Activated gamma-delta T cell treated with anti-CD3 and anti-CD28 coated beads, Interleukin-2, amount 50 U/mL, for 16 hours (primary cell): Measurements from ENCODE around the gene LRRC7.
"Not testable (repeated sequence)": the region's sequence is repeated elsewhere in the genome, so short reads cannot be mapped to it uniquely, and the experiment has no call there.

Experiments used
- DNase-seq: peaks from one replicate; pipeline ENCODE4 v3.0.0-alpha.2; 2020; ENCODE audit warnings: low read depth

Gene LRRC7

GRCh38 chr1:69888016-69888415 lies 320.3 kb downstream of the LRRC7 start:
- DNase-seq, result not testable (repeated sequence)

- no peak for DNase-seq
Observed at GRCh38 chr1:69888657-69889056, 320.9 kb downstream of the LRRC7 start.

DNA sequence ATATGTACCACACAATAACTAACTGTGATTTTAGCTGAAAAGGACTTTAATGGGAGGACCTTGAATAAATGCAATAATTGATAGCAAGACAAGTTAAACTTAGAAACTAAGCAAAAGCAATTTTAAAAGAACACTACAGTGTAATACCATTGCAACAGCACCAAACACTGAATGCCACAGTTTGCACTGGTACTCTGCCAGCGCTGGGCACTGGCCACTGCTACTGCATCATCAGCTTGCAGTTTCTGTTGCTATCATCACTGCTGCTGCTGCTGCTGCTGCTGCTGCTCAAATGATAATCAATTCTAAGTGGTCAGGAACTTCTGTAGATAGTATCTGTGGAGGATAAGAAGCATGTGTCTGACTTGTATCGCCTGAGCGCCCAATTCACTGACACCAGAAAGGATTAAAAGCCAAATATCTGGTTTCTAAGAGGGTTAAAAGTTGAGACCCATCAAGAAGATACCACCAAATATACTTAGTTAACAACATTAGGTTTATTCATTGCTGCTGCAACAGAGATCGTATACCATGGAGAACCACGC lies 330.8 kb downstream of the LRRC7 start:
- no peak for DNase-seq

- no peak for DNase-seq
Observed at GRCh38 chr1:69911301-69911801, 343.6 kb downstream of the LRRC7 start.

DNA sequence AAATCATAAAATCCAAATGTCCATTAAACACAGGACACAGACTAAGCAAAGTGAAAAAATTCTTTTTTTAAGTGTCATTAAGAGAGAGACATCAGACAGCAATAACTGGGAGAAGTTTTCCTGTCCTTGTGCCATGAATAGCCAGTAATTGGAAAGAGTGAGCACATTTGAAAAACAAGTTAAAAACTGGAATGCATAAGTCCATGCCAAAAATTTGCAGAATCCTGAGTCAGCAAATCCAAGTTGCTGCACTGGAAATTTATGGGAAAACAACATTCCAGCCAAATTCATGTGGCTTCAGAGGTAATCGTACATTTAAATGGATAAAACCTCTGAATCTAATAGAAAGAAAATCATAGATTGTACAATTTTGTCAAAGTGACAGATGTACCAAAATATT lies 346.3 kb downstream of the LRRC7 start:
- DNase-seq, result no peak

DNA sequence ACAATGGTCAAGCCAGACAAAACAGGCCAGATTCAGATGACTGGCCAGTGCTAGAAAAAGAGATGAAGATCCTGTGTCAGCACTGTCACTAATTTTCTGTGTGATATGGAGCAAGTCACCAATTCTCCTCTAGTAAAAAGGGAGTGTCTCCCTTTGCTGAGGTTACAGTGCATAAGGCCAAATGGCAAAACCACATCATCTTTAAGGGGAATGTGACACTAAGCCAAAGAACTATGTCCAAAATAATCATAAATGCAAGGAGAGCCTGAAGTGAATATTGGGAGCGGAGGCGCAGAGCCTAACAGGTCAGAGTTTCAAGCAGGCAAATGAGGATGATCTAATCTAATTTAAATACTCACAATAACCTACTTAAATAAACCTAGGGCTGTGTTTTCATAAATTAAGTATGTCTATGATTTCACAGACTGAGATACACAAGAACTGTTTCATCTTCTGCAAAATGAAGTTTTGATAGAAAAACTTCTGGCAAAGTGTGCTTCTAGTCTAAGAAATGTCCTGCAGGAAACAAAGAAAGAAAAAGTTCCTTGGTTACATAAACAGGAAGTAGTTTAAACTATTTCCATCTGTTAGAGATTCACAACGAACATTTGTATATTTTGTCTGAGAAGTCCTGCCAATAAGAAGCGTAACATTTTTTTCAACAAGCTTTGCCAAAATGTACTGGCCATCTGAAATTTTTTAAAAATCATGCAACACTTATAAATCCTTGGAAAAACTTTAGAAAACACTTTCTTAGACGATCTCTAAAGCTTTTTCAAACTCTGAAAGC lies 347.4 kb downstream of the LRRC7 start:
- DNase-seq, result no peak

GRCh38 chr1:69919129-69919921 lies 351.6 kb downstream of the LRRC7 start:
- DNase-seq, result no peak

GRCh38 chr1:69919922-69920273 lies 352.2 kb downstream of the LRRC7 start:
- no peak for DNase-seq

- DNase-seq, result no peak
Observed at GRCh38 chr1:69920426-69920825, 352.7 kb downstream of the LRRC7 start.

GRCh38 chr1:69921486-69921885 lies 353.8 kb downstream of the LRRC7 start:
- no peak for DNase-seq

DNA sequence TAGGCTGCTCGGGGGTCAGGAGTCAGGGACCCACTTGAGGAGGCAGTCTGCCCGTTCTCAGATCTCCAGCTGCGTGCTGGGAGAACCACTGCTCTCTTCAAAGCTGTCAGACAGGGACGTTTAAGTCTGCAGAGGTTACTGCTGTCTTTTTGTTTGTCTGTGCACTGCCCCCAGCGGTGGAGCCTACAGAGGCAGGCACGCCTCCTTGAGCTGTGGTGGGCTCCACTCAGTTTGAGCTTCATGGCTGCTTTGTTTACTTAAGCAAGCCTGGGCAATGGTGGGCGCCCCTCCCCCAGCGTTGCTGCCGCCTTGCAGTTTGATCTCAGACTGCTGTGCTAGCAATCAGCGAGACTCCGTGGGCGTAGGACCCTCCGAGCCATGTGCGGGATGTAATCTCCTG lies 360.5 kb downstream of the LRRC7 start:
- not testable (repeated sequence) for DNase-seq

DNA sequence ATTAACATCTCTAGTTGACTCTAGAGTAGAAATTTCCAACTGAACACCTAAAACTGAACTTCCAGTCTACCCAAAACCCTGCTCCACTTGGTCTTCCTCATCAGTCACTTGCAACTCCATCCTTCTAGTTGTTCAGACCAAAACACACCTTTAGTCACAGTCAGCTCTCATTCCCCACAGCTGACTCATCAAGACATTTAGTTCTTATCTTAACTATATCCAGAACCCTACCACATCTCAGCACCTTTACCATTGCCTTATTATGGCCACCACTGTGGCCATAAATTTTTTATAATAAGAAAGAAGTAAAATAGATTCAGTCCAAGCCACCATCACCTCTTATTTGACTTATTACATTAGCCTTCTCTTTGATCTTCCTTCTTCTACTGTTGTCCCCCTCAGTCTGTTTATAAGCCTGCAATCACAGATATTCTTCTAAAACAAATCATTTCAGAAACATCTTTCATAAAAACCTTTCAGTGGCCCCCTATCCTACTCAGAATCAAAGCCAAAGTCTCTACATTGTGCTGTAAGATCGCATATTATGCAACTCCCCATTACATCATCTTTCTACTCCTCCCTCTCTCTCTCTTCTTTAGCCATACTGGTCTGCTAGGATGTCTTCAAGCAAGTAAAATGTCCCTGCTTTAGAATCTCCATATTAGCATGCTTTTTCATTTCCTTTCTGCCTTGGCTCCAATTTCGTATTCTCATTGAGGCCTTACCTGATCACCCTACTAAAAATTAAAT lies 361.8 kb downstream of the LRRC7 start:
- DNase-seq, result no peak

DNA sequence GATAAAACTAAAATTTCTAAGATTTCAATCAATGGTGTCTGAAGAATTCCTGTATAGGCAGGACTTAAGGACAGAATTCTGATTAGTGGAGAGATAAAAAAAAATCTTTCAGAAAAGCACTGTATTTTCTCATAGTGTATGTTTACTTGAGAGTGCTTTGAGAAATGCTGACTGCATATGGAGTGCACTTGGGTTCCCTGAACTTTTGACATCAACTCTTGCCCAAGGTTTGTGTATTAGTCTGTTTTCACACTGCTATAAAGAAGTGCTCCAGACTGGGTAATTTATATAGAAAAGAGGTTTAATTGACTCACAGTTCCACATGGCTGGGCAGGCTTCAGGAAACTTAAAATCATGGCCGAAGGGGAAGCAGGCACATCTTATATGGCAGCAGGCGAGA lies 362.7 kb downstream of the LRRC7 start:
- no peak for DNase-seq

DNA sequence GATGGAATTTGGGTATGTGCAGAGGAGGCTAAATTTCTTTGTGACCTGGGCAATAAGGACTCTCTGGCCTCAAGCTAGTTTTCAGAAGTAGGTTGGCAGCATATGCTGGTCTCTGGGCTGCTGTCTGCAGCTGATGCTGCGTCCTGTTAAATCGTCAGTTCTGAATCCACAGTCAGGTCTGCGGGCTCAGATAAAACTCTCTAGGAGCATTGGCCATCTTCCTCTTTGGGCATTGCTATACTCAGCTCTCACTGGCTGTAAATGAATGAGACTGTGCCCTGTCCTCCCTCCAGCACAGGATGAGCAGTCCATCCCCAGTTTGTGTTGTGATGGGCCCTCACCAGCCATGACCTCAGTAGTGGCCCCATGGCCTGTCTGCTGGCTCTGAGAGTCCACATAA lies 365.0 kb downstream of the LRRC7 start:
- no peak for DNase-seq

DNA sequence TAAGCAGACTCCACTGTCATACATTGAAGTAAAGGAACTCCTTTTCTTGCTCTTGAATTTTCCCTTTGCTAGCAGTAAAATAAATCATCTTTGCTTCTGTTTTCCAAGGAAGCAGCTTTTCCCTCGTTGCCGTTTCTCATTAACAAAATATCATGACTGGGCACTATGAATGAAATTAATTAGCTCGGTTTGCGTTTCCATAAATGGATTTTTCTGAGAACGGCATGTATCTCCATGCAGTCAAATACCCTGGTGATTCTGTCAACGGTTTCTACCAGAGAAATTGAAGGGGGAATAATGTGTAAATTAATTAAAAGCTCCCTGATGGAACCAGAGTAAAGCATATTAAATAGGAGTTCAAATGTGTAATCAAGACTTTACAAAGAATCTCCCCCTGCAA lies 372.5 kb downstream of the LRRC7 start:
- no peak for DNase-seq

GRCh38 chr1:69940816-69941215 lies 373.1 kb downstream of the LRRC7 start:
- DNase-seq, result no peak

GRCh38 chr1:69943030-69943429 lies 375.3 kb downstream of the LRRC7 start:
- DNase-seq, result no peak

DNA sequence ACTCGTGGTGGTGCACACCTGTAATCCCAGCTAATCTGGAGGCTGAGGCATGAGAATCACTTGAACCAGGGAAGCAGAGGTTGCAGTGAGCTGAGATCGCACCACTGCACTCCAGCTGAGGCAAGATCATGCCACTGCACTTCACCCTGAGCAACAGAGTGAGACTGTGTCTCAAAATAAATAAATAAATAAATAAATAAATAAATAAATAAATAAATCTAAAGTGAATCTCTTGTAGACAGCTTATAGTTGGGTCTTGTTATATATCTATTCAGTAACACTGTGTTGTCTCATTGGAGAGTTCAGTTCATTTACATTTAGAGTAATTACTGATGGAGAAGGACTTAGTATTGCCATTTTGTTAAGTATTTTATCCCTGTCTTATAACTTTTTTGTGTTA lies 379.2 kb downstream of the LRRC7 start:
- no peak for DNase-seq

DNA sequence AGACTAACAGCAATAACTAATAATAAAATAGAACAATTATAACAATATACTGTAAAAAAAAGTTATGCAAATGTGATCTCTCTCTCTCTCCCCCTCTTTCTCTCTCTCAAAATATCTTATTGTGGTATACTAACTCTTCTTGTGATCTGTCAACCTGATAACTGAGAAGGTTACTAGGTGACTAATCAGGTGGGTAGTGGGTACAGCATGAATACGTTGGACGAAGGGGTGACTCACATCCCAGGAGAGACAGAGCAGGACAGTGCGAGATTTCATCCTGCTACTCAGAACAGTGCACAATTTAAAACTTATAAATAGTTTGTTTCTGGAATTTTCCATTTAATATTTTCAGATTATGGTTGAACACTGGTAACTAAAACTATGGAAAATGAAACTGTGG lies 380.1 kb downstream of the LRRC7 start:
- no peak for DNase-seq

DNA sequence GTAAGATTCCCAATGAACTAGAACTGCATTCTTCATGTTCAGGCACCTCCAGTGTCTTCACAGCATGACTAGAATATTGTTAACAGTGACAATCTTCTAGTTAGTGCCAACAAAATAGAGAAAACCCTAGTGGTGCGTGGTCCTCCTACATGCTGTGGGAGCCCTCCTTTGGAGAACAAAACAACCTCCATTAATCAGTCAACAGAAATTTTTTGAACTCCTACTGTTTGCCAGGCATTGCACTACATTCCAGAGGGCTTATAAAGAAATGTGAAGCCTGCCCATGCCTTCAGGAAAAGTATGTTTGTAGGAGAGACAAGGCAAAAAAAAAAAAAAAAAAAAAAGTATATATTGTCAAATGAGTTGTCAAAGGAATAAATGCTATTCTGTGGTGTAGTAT lies 385.0 kb downstream of the LRRC7 start:
- no peak for DNase-seq

GRCh38 chr1:69962452-69962851 lies 394.7 kb downstream of the LRRC7 start:
- not testable (repeated sequence) for DNase-seq

GRCh38 chr1:69967245-69967766 lies 399.6 kb downstream of the LRRC7 start:
- no peak for DNase-seq
